Neural cell (in vitro differentiated cells): ENCODE data around the gene TMEM259. TPM values are rescaled to one million over a fixed set of nuclear protein-coding genes. Genes with fewer than 3 reads are reported as not detected.

Experiments used
- H2AFZ ChIP-seq: fragments of 200-600, 300-800 bp; sonication (generic), shearing (Covaris generic); 2 replicates; pipeline ENCODE4 v1.6.0; 2014; ENCODE audit warnings: low read depth, mild to moderate bottlenecking, antibody characterized with exemption, low read length, moderate library complexity
- H3F3A ChIP-seq: fragments of 200-600 bp; shearing (Covaris generic); 2 replicates; pipeline ENCODE4 v1.6.1; 2016; ENCODE audit warnings: mild to moderate bottlenecking, moderate library complexity, mixed read lengths, antibody characterized with exemption, low read length; ENCODE audit not compliant: insufficient read depth, poor library complexity, severe bottlenecking
- H3K27ac ChIP-seq: fragments of 200-600, 300-800 bp; sonication (generic), shearing (Covaris generic); 2 replicates; pipeline ENCODE4 v1.5.1; 2014; ENCODE audit warnings: mild to moderate bottlenecking, low read length, moderate library complexity
- H3K27me3 ChIP-seq: fragments of 300-800, 200-600 bp; sonication (generic), shearing (Covaris generic); 2 replicates; pipeline ENCODE4 v1.6.0; 2014; ENCODE audit warnings: mild to moderate bottlenecking, low read depth, low read length, moderate library complexity; ENCODE audit not compliant: insufficient read depth
- H3K36me3 ChIP-seq: fragments of 300-800, 200-600 bp; sonication (generic), shearing (Covaris generic); 2 replicates; pipeline ENCODE4 v1.5.1; 2014; ENCODE audit warnings: mild to moderate bottlenecking, antibody characterized with exemption, low read length, moderate library complexity; ENCODE audit not compliant: insufficient read depth
- H3K4me2 ChIP-seq: fragments of 300-800, 200-600 bp; sonication (generic), shearing (Covaris generic); 2 replicates; pipeline ENCODE4 v1.6.0; 2014; ENCODE audit warnings: mild to moderate bottlenecking, low read length
- H3K4me3 ChIP-seq: fragments of 300-800, 200-600 bp; sonication (generic), shearing (Covaris generic); 2 replicates; pipeline ENCODE4 v1.5.1; 2014; ENCODE audit warnings: mild to moderate bottlenecking, low read length, moderate library complexity
- H3K79me2 ChIP-seq: fragments of 200-600 bp; shearing (Covaris generic); replicated peaks from 2 replicates; pipeline ENCODE4 v1.6.0; 2014; ENCODE audit warnings: mild to moderate bottlenecking, low read length, moderate library complexity; ENCODE audit not compliant: insufficient read depth
- H3K9ac ChIP-seq: fragments of 300-800, 200-600 bp; sonication (generic), shearing (Covaris generic); 2 replicates; pipeline ENCODE4 v1.6.1; 2016; ENCODE audit warnings: mild to moderate bottlenecking, low read length, mixed read lengths
- H3K9me2 ChIP-seq: fragments of 200-600 bp; shearing (Covaris generic); 2 replicates; pipeline ENCODE4 v1.6.1; 2016; ENCODE audit warnings: mild to moderate bottlenecking, low read length, mixed read lengths; ENCODE audit not compliant: insufficient read depth
- H3K9me3 ChIP-seq: fragments of 200-600, 300-800 bp; sonication (generic), shearing (Covaris generic); 2 replicates; pipeline ENCODE4 v1.6.1; 2016; ENCODE audit warnings: mild to moderate bottlenecking, mixed run types, low read length, moderate library complexity, mixed read lengths
- H4K20me1 ChIP-seq: fragments of 200-600 bp; shearing (Covaris generic); 2 replicates; pipeline ENCODE4 v1.6.1; 2016; ENCODE audit warnings: mild to moderate bottlenecking, mixed run types; ENCODE audit not compliant: insufficient read depth
- CTCF ChIP-seq: fragments of 450-650 bp; IDR thresholded peaks from 2 replicates; pipeline ENCODE4 v1.5.1; 2014; ENCODE audit warnings: antibody characterized with exemption, mild to moderate bottlenecking, moderate library complexity; ENCODE audit not compliant: poor library complexity, severe bottlenecking
- EP300 ChIP-seq: fragments of 450-650 bp; conservative IDR thresholded peaks from 2 replicates; pipeline ENCODE4 v1.6.1; 2014; ENCODE audit warnings: antibody characterized with exemption, mild to moderate bottlenecking, moderate library complexity; ENCODE audit not compliant: poor library complexity, severe bottlenecking
- EZH2 ChIP-seq: fragments of 200-600, 300-800 bp; shearing (Covaris generic), sonication (generic); IDR thresholded peaks from 2 replicates; pipeline ENCODE4 v1.6.1; 2014; ENCODE audit warnings: antibody characterized with exemption, low read length, borderline replicate concordance, mild to moderate bottlenecking; ENCODE audit not compliant: insufficient read depth, poor library complexity, severe bottlenecking
- MXI1 ChIP-seq: fragments of 450-650 bp; conservative IDR thresholded peaks from 2 replicates; pipeline ENCODE4 v1.6.1; 2014; ENCODE audit warnings: antibody characterized with exemption, mild to moderate bottlenecking; ENCODE audit not compliant: poor library complexity, severe bottlenecking
- POLR2AphosphoS5 ChIP-seq: IDR thresholded peaks from 2 replicates; pipeline ENCODE4 v1.6.1; 2012
- RAD21 ChIP-seq: fragments of 450-650 bp; conservative IDR thresholded peaks from 2 replicates; pipeline ENCODE4 v1.6.1; 2014; ENCODE audit warnings: antibody characterized with exemption, mild to moderate bottlenecking, moderate library complexity
- SMC3 ChIP-seq: fragments of 450-650 bp; conservative IDR thresholded peaks from 2 replicates; pipeline ENCODE4 v1.6.1; 2014; ENCODE audit warnings: antibody characterized with exemption, mild to moderate bottlenecking, moderate library complexity; ENCODE audit not compliant: poor library complexity
- TAF1 ChIP-seq: IDR thresholded peaks from 2 replicates; pipeline ENCODE4 v1.6.1; 2012; ENCODE audit warnings: low read depth
- polyA plus RNA-seq: library from polyadenylated mRNA; depleted of rRNA; stranded (reverse); fragments of >200 nt; gene quantifications from 2 replicates; pipeline ENCODE4 v1.2.3, GENCODE V29; 2014
- TF ChIP-seq, protein P1 (sequence below): IDR thresholded peaks from 2 replicates; pipeline ENCODE4 v1.6.1; 2012; ENCODE audit warnings: borderline replicate concordance

The TMEM259 gene
- polyA plus RNA-seq, 1 donor from 2014 or later, result 176 TPM

- TF ChIP-seq, protein P1, sequence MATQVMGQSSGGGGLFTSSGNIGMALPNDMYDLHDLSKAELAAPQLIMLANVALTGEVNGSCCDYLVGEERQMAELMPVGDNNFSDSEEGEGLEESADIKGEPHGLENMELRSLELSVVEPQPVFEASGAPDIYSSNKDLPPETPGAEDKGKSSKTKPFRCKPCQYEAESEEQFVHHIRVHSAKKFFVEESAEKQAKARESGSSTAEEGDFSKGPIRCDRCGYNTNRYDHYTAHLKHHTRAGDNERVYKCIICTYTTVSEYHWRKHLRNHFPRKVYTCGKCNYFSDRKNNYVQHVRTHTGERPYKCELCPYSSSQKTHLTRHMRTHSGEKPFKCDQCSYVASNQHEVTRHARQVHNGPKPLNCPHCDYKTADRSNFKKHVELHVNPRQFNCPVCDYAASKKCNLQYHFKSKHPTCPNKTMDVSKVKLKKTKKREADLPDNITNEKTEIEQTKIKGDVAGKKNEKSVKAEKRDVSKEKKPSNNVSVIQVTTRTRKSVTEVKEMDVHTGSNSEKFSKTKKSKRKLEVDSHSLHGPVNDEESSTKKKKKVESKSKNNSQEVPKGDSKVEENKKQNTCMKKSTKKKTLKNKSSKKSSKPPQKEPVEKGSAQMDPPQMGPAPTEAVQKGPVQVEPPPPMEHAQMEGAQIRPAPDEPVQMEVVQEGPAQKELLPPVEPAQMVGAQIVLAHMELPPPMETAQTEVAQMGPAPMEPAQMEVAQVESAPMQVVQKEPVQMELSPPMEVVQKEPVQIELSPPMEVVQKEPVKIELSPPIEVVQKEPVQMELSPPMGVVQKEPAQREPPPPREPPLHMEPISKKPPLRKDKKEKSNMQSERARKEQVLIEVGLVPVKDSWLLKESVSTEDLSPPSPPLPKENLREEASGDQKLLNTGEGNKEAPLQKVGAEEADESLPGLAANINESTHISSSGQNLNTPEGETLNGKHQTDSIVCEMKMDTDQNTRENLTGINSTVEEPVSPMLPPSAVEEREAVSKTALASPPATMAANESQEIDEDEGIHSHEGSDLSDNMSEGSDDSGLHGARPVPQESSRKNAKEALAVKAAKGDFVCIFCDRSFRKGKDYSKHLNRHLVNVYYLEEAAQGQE, result no peak
- TF ChIP-seq EP300 (no peak), SMC3 (no peak), POLR2AphosphoS5 (no peak), TAF1 (no peak), RAD21 (no peak), EZH2 (no peak), CTCF (no peak), MXI1 (no peak)
- Histone ChIP-seq H3F3A (no peaks in the 10 kb centered on the region), H4K20me1 (no peaks in the 10 kb centered on the region), H2AFZ (no peak overlapping the region), H3K79me2 (no peaks in the 10 kb centered on the region), H3K27me3 (no peaks in the 10 kb centered on the region), H3K27ac (no peak overlapping the region), H3K4me2 (no peak overlapping the region), H3K36me3 (no peaks in the 10 kb centered on the region), H3K9me2 (no peaks in the 10 kb centered on the region), H3K4me3 (peak overlapping the region; percentile 81), H3K9me3 (no peaks in the 10 kb centered on the region), H3K9ac (no peak overlapping the region)
Observed at GRCh38 chr19:1041835-1042685, 21.1 kb upstream of the TMEM259 start.

GRCh38 chr19:1041272-1041834 lies 20.4 kb upstream of the TMEM259 start:
- Histone ChIP-seq H3K27ac (peak overlapping the region; percentile 12), H3K9ac (peak overlapping the region; percentile 54), H3K36me3 (no peaks in the 10 kb centered on the region), H3K9me2 (no peaks in the 10 kb centered on the region), H3K79me2 (no peaks in the 10 kb centered on the region), H3K9me3 (no peaks in the 10 kb centered on the region), H3K27me3 (no peaks in the 10 kb centered on the region), H4K20me1 (no peaks in the 10 kb centered on the region), H2AFZ (no peak overlapping the region), H3F3A (no peaks in the 10 kb centered on the region), H3K4me3 (peak overlapping the region; percentile 81), H3K4me2 (peak overlapping the region; percentile 68)
- TF ChIP-seq POLR2AphosphoS5, result no peak
- TF ChIP-seq RAD21, result no peak
- no peak for TF ChIP-seq MXI1
- TF ChIP-seq, protein P1, result no peak
- TF ChIP-seq CTCF, result no peak
- no peak for TF ChIP-seq SMC3
- no peak for TF ChIP-seq EP300
- no peak for TF ChIP-seq EZH2
- TF ChIP-seq TAF1, result no peak
